GM19351 (cell line): ENCODE data around the gene EIF1.
"Not testable (repeated sequence)": the region's sequence is repeated elsewhere in the genome, so short reads cannot be mapped to it uniquely, and the experiment has no call there.

Experiments used
- ATAC-seq: cut with Tn5 transposase; IDR thresholded peaks from one replicate; pipeline ENCODE4 v1.9.1; 2021; ENCODE audit warnings: mild to moderate bottlenecking, moderate library complexity; ENCODE audit not compliant: unreplicated experiment

EIF1 gene

DNA sequence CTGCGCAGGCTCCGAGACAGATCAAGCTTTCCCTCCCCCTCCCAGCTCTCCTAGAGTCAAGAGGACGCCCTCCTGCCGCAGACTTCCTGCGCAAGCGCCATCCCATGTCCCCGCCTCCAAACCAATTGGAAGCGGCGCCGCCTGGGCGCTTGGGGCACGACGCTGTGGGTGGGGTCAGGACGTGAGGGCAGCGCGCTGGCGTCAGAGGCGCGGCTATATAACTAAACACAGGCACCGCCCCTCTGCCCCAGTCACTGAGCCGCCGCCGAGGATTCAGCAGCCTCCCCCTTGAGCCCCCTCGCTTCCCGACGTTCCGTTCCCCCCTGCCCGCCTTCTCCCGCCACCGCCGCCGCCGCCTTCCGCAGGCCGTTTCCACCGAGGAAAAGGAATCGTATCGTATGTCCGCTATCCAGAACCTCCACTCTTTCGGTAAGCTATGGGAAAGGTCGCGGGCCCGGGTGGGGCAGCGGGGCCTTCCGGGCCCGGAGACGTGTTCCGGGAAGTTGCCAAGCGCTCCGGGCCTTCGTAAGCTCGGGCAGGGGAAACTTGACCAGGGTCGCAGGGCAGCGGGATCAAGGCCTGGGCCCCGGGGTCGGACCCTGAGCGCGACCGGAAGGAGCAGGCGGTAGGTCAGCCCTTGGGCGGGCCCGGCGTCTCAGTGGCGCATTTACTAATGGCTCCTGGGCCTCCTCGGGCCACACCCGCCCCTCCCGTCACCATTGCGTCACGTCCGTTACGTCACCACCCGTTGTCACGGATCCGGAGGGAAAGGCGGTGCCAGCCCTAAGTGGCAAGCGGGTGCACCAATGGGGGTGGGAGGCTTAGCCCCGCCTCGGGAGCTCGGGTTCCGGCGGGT lies at the start of gene EIF1:
TSS of gene EIF1 (plus strand) at position 245 of the 856 bp plus-strand sequence. CDS start at position 399, 154 bp downstream.
- ATAC-seq = peak; percentile 75

DNA sequence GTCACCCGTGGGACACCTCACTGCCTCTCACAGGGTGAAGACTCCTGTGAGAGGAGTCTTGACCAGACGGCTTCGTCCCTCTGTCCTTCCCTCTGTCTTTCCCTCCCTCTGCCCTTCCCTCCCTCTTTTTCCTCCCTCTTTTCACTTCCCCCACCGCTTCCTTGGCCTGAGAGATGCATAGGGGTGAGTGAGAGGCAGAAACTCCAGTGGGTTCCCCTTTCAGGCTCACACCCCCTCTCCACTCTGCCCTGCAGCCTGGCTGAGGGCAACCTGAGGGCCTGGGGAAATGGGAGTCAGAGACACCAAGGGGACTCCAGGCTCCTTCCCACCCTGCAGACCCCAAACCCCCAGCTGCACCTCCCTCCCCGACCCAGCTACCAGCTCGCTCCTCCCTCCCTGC lies 49.7 kb upstream of the EIF1 start:
- no peak for ATAC-seq

DNA sequence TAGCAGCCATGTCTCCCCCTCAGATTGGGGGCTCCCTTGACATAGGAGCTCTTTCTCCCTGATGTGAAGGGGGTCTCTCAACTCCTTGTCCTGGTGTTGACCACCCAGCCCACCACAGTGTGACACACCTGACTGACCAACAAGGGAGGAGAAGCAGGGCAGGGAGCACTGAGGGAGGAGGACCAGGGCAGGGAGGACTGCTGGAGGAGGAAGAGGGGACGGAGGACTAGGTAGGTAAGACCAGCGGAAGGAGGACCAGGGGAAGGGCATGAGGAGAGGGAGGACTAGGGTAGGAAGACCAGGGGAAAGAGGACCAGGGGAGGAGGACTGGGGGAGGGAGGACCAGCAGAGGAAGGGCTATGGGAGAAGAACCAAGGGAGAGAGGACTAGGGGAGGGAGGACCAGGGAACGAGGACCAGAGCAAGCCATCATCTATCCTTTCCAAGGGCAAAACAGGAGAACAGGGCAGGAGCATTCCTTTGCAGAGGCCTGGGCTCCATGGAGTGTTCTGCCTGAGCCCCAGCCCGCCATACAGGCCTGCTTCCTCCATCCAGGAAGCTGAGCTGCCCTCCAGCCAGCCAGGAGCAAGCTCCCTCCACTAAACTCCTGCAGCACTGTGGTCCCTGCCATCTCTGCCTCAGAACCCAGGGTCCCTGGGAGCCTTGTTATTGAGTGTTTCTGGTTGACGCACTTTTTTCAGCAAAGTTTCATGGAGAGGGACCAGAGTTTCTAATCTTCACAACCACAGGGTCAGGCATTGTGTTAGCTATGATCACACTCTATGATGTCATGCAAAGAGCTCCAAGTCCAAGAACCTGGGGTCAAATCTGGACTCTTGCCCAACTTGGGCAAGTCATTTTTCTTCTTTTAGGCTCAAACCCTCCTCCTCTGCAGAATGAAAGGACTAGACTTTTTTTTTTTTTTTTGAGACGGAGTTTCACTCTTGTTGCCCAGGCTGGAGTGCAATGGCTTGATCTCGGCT lies 48.9 kb upstream of the EIF1 start:
- ATAC-seq = no peak

DNA sequence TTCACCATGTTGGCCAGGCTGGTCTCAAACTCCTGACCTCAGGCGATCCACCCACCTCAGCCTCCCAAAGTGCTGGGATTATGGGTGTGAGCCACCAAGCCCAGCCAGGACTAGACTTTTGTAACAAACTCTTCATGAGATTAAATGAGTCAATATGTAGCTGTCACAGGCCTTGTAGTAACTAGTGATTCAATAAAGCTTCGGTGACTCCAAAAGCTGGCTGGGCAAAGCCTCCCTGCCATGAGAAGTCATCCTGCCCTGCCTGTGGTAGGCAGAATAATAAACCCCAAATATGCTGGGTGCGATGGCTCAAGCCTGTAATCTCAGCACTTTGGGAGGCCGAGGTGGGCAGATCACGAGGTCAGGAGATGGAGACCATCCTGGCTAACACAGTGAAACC lies 48.1 kb upstream of the EIF1 start:
- ATAC-seq = not testable (repeated sequence)

DNA sequence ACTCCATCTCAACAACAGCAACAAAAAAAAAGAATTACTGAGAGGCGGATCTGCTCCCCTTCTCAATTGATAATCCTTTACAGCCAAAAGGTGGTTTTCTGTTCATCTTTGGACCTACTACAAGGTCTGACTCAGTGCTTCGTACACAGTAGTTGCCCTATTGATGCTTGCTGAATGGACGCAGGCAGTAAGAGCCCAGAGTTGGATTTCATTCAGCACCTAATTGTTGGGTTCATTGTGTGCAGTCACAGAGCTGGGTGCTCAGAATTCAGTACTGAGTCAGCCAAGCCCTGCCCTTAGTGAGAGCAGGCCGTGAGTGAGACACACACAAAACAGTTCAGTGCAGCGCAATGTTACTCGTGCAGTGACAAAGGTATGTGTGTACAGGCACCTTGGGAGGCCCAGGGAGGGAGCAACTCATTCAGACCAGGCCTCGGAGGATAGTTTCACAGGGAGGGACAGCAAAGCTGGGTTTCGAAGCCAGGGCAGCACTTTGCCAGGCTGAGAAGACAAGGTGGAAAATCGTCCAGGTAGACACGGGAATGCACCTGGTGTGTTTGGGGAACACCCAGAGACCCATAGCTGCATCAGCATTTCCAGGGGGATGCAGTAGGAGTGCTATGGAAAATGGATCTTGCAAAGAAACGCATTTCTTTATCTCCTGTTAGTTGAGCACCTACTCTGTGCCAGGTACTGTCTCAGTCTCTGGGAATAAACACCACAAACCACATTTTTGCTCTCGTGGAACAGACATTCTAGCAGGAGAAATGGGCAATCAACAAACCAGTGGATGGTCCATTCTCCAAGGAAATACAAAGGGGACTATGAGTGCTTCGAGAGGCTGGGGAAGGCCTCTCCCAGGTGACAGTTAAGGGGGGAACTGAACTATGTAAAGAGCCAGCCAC lies 46.2 kb upstream of the EIF1 start:
- ATAC-seq = no peak

DNA sequence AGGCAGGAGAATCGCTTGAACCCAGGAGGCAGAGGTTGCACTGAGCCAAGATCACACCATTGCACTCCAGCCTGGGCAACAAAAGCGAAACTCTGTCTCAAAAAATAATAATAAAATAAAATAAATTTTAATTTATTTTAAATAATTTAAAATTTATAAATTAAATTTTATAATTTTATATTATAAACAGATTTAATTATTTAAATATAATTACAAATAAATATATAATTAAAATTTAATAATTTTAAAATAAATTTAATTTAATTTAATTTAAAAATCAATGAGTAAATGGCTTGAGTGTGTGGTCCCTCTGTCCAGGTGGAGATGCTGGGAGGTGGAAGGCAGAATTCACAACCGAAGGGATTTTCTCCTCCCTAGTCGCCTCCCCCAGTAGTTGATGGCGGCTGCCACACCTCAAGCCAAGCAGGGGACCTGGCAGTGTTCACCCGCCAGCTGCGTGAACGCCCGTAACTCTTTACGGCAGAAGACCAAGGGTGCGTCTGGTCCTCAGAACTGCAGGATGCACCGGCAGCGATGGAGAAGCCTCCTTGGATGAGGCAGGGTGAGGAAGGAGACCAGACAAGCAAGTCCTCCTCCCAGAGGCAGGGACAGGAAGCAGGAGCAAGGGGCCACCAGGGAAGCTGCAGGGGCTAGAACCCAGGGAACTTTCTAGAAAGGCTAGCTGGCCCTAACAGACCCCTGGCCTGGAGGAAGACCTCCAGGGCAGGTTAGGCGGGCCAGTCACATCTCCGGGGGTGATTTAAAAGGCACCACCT lies 41.5 kb upstream of the EIF1 start:
- no peak for ATAC-seq

DNA sequence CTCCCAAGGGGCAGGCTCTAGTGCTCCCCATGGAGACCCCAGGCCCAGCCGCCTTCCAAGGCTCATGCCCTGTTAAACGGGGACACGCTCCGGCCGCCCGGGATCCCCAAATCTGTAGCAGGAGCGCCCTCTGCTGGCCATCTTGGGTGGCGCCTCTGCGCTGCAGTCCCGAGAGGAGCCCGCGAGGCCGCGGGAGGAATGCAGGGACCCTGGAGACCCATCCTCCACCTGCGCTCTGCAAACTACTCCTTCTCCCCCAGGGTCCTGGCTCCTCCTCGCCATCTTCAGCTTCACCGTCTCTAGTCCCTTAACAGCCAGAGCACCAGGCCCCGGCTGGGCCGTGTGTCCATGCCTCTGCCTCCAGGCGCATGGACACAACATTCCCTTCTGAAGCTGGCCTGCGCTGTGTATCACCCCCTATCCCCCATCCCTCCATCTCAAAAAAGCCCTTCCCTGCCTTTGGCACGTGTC lies 40.7 kb upstream of the EIF1 start:
- no peak for ATAC-seq

DNA sequence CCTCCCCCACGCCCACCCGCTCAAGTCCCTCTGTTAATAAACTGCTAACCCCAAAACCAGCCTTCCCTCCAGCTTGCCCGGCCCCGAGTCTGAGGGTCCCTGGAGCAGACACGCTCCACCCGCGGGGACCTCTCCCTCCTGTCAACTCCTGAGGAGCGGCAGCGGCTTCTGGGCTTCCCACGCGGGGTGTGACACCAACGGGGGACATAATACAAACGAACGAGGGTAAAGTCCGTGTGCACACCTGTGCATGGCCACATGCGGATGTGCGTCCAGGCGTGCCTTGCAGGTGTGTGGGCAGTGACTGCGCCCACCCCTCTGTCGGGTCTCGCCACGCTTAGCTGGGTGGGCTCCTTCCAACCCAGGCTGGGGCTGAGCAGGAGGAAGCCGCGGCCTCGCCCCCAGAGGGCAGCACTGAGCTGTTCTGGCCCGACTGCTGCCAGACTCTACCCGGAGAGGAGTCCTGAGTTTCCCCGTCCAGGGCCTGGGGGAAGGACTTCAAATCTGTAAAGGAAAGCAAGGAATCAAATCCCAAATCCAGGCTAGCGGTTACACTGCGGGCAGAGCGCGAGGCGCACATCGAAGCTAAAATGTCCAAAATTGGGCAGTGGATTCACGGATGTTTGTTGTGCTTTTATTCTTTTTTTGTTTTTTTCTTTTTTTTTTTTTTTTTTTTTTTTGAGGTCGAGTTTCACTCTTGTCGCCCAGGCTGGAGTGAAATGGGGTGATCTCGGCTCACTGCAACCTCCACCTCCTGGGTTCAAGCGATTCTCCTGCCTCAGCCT lies 40.1 kb upstream of the EIF1 start:
- ATAC-seq = no peak

DNA sequence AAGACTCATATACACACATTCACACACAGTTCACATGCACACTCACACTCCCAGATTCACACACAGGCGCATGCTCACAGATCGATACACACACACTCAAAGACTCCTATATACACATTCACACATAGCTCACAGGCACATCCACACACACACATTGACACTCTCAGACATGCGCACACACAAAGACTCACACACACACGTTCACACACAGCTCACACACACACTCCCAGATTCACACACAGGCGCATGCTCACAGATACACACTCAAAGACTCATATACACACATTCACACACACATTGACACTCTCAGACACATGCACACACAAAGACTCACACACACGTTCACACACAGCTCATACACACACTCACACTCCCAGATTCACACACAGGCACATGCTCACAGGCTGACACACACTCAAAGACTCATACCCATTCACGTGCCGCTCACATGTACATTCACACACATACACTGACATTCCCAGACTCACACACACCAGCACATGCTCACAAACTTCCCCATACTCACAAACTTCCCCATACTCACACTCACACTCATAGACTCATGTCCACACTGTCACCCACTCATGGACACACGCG lies 38.7 kb upstream of the EIF1 start:
- no peak for ATAC-seq

DNA sequence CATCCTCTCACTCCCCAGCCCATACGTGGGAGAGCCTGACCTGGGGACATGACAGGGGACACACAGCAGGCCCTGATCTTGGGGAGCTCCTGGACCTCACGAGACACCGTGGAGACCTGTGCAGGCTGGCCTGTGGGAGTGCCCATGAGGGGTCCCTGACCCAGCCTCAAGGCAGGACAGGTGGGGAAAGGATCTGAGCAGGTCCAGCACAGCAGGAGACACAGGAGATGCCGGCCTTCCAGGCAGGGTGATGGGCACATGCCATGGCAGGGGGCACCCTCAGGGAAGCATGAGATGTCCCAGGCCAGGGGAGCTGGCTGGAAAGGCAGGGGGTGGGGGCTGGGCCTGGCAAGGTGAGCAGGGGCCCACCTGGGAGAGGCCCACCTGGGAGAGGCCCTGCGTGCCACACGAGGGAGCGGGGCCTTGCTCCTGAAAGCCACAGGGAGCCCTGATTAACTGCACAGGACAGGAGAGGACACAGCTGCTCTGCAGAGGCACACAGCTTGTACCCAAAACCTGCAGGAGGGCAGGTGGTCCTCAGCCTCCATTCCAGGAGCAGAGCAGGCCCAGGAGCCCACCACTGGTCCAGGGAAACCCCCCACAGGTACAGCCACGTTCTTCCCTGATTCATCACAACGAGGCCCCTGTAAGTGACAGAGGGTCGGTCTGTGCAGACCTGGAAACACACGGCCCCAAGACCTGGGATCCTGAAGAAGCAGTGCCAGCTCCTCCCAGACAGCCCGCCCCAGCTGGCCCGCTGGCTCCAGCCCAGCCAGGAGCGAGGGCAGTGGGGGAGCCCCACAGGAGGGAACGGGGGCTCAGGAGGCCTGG lies 37.7 kb upstream of the EIF1 start:
- ATAC-seq = no peak

DNA sequence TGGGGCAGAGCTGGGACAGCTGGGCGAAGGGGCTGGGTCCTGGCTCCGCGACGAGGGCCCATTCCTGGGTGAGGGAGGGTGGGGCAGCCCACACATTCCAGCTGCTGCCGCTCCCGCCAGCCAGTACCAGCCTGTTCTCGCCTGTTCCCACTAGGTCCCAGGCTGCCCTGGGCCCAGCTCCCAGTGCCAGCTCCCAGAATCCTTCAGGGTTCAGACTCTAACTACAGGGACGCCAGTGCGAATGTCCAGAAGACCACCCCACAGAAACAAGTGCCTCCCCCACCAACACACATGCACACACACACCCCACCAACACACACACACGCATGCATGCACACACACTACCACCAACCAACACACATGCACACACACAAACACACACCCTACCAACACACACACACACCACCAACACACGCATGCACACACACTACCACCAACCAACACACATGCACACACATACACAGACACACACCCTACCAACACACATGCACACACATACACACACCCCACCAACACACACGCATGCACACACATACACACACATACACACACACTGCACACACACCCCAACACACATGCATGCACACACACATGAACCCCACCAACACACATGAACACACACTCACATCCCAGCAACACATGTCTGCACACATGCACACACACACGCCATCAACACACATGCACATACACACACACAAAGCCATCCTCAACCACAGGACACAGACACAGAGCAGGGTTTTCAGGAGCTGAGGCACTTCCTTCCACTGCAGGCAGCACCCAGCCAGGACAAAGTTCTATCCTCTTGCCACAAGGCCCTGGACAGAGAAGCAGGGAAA lies 36.8 kb upstream of the EIF1 start:
- ATAC-seq = no peak

DNA sequence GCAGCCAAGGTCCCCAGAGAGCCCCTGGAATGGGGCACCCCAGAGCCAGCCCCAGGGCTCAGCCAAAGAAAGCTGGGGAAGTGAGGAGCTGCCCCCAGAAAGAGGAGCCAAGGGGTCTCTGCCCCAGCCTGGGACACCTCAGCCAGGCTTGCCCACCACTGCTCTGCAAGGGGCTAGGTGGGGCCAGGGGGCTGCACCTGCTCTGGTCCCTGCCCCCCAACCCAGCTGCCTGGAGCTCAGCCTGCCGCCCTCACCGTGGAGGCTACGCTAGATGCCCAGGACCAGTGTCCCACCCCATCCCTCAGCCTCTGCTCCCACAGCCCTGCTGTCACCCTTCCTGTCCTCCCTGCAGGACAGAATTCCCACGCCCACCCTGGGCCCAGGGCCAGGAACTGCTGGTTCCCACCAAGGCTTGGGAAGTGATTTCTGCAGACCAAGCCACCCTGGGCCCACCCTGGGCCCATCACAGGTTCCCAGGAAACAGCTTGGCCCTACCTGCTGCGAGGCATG lies 36.2 kb upstream of the EIF1 start:
- ATAC-seq = no peak

DNA sequence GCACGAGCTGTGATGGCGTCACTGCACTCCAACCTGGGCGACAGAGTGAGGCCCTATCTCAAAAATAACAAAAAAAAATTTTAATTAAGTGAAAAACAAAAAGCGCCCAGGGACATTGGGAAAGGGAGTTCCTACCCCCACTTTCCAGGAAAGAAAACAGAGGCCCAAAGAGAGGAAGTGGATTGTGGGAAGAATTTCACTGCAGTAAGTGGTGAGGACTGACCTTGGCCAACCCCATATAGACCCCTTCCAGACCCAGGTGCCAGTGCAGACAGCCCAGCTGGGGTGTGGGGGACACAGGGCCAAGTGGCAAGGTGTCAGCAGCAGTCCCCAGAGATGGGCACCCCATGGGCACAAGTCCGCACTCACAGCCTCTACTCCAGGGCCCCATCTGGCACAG lies 35.3 kb upstream of the EIF1 start:
- ATAC-seq = no peak

DNA sequence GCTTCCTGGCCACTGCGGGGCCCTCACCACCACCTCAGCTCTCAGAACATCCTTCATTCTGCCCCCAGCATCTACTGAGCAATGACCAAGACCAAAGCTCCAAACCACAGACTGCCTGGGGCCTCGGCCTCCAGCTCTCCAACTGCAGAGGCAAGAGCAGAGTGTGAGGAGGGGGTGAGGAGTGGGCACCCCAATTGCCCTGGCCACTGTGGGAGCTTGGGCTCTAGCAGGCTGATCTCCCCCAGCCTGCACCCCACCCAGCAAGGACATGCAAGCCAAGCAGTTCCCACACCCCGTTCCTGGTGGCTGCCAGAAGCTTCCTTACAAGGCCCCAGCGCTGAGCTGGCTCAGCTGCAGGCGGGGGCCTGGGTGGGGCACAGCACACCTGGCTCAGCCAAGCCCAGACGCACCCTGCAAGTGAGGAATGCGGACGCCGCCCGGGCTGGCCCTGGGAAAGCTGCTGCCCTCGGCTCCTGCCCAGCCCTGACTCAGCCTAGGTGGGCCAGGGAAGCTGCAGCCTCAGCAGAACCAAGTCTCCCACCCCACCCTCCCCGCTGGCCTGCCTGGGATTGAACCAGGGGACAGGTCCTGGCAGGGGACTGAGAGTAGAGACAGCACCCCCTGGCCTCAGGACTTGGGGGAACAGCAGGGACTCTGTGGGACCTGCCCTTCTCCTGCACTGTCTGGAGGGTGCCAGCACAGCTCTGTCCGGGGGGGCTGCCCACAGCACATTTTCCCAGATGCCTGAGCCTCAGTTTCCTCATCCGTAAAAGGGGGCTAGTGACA lies 34.6 kb upstream of the EIF1 start:
- ATAC-seq = no peak

DNA sequence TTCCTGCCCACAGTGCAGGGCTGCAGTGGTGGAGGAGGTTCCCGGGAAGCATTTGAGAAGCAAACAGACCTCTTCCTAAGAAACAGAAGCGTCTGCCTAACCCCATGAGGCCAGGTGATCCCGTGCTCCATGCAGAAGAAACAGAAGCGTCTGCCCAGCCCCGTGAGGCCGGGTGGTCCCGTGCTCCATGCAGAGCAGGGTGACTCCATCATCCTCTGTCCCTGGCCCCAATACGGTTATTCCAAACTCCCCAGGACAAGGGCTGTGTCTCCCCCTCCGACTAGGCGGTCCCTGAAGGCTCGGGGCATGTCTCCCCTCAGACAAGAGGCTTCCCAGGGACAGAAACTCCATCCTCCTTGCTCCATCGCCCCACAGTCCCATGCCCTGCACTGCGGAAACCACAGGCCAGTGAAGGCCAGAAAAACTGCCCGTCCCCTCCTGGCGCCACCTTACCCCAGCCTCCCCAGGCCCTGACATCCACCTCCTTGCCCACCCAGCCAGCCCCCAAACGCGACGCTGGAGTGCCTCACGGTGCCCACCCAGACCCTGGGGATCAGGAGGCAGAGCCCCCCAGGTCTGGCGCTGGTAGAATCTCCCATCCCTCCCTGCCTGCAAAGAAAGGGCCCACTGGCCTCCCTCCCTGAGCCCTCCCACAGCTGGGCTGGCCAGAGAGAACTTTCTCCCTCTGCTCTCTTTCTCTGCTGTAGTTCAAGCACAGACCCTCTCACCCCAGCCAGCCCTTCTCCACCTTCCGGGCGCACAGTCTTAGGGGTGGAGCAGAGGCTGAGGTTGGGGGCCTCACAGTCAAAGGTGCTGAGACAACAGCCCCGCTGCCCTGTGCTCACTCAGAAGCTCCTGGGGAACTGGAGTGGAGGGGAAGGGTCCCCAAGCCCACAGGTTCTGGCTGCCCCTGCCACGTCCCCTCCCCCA lies 33.7 kb upstream of the EIF1 start:
- ATAC-seq = no peak
